Activated CD8-positive, alpha-beta memory T cell treated with anti-CD3 and anti-CD28 coated beads, Interleukin-2, amount 50 U/mL, for 4 hours (primary cell): ENCODE measurements around the gene MINDY1.

Experiments
- DNase-seq: peaks from one replicate; pipeline ENCODE4 v3.0.0-alpha.2; 2020

Gene MINDY1

GRCh38 chr1:151006327-151007052 lies at the start of gene MINDY1:
Gene MINDY1 (minus strand): TSS chr1:151006902. CDS start chr1:151002617, 4,285 bp downstream.
- no peak for DNase-seq

GRCh38 chr1:151056149-151056548 lies 49.4 kb upstream of the MINDY1 start:
- no peak for DNase-seq

- no peak for DNase-seq
Measured at GRCh38 chr1:151055581-151055980, 48.9 kb upstream of the MINDY1 start.

- no peak for DNase-seq
Measured at GRCh38 chr1:151054971-151055547, 48.4 kb upstream of the MINDY1 start.

GRCh38 chr1:151051356-151052009 lies 44.8 kb upstream of the MINDY1 start:
- no peak for DNase-seq

GRCh38 chr1:151050051-151050688 lies 43.5 kb upstream of the MINDY1 start:
- no peak for DNase-seq

GRCh38 chr1:151049458-151049857 lies 42.8 kb upstream of the MINDY1 start:
- no peak for DNase-seq

GRCh38 chr1:151048645-151049032 lies 41.9 kb upstream of the MINDY1 start:
- DNase-seq = no peak

GRCh38 chr1:151047925-151048644 lies 41.4 kb upstream of the MINDY1 start:
- DNase-seq = peak; percentile 57

- DNase-seq = peak; percentile 61
Measured at GRCh38 chr1:151047591-151047924, 40.9 kb upstream of the MINDY1 start, which contains the start of gene C1orf56. Gene C1orf56 (plus strand): TSS chr1:151047751. CDS start chr1:151047848, 97 bp downstream.

- DNase-seq = no peak
Measured at GRCh38 chr1:151043163-151043562, 36.5 kb upstream of the MINDY1 start.

- DNase-seq = no peak
Measured at GRCh38 chr1:151039521-151039920, 32.8 kb upstream of the MINDY1 start.

GRCh38 chr1:151037032-151037431 lies 30.3 kb upstream of the MINDY1 start:
- no peak for DNase-seq

- no peak for DNase-seq
Measured at GRCh38 chr1:151036356-151036755, 29.7 kb upstream of the MINDY1 start, which contains the start of gene BNIPL. Gene BNIPL (plus strand): TSS chr1:151036586. CDS start chr1:151036726, 140 bp downstream.

GRCh38 chr1:151035167-151035566 lies 28.5 kb upstream of the MINDY1 start:
- no peak for DNase-seq

- DNase-seq = no peak
Measured at GRCh38 chr1:151032164-151032563, 25.5 kb upstream of the MINDY1 start.

- DNase-seq = no peak
Measured at GRCh38 chr1:151026460-151026859, 19.8 kb upstream of the MINDY1 start.

GRCh38 chr1:151024540-151025146 lies 17.9 kb upstream of the MINDY1 start:
- DNase-seq = peak; percentile 89

- DNase-seq = no peak
Measured at GRCh38 chr1:151013518-151013917, 6.8 kb upstream of the MINDY1 start.

- no peak for DNase-seq
Measured at GRCh38 chr1:151012684-151013471, 6.2 kb upstream of the MINDY1 start.

- DNase-seq = no peak
Measured at GRCh38 chr1:151011154-151011850, 4.6 kb upstream of the MINDY1 start.
